ENCODE data around the gene BARD1. TPM values are rescaled to one million over a fixed set of nuclear protein-coding genes. Genes with fewer than 3 reads are reported as not detected.
A peak's percentile ranks its signal among the peaks of the same experiment; 100 is the strongest.

Gene BARD1
- total and polyA plus RNA-seq, 2 donors (not counting 1 experiment from before 2014, with no cell fraction given): 5.1 to 43.1 TPM

DNA sequence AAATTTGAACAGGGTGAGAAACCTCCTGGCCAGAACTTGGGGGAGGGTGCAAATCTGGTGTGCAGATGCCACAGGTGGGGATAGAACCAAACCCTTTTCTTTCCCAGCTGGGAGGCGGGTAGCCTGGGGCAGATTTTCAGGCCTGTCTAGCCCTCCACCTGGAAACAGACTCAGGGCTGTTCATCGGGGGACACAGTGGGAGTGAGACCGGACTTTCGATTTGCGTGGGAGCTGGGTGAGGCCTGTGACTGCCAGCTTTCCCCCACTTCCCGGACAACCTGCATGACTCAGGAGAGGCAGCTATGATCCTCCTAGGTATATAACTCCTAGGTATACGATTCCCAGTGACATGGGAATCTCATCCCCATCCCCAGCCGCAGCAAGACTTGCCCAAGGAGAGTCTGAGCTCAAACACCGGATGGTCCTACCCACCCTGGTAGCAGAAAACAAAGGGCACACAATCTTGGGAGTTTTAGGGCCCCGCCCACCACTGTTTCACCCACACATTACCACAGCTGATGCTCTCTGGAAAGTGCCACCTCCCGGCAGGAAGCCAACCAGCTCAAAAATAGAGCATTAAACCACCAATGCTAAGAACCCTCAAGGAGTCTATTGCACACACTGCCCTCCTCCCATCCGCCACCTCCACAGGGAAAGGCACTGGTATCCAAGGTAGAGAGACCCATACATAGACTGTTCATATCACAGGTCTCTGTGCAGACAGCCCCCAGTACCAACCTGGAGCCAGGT is 92.5 kb downstream of the BARD1 start:
- no peak overlapping the region for H3K27ac ChIP-seq (ENCODE audit: insufficient read depth, low read length)
- H3K4me1 ChIP-seq (ENCODE audit: control insufficient read depth, extremely low read depth, insufficient read depth, low read length): no peaks in the 10 kb centered on the region

DNA sequence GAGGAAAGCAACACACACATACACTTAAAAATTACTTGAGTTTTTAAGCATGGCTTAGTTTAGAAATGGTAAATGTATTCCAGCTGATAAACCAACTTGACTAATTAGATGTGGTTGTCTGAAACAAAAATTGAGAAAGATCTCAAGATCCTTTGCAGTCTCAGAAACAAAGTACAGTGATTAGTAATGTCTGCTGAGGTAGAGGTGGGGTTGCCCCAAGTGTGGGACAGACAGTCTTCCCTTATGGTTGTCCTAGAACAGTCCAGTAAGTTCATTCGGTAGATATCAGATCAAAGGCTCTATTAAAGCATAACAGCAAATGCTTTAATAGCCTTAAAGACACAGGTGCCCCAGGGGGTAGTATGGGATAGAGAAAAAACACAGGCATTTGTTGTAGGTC is 94.5 kb downstream of the BARD1 start:
- no peak overlapping the region for H3K27ac ChIP-seq (ENCODE audit: insufficient read depth, low read length)
- H3K36me3 ChIP-seq (ENCODE audit: control insufficient read depth, insufficient read depth, low read length): no peaks in the 10 kb centered on the region
- no peaks in the 10 kb centered on the region for H3K27me3 ChIP-seq (ENCODE audit: control insufficient read depth, insufficient read depth, low read length)
- no peaks in the 10 kb centered on the region for H4K20me1 ChIP-seq (ENCODE audit: control insufficient read depth, extremely low read depth, insufficient read depth, low read length)
- H3K9me3 ChIP-seq (ENCODE audit: control insufficient read depth, insufficient read depth, low read depth, low read length): no peaks in the 10 kb centered on the region
- H3K4me1 ChIP-seq (ENCODE audit: control insufficient read depth, extremely low read depth, insufficient read depth, low read length): no peaks in the 10 kb centered on the region
- H3K4me3 ChIP-seq (replicated peaks in 1 of 4; ENCODE audit: control extremely low read depth in 1 of 4, insufficient read depth in 1 of 4, low read depth in 3 of 4, low read length in 4 of 4): no peak overlapping the region
- no peaks in the 10 kb centered on the region for H3K79me2 ChIP-seq (ENCODE audit: control insufficient read depth, insufficient read depth, low read length)
- H3K4me2 ChIP-seq (ENCODE audit: extremely low read depth, insufficient read depth, low read length): no peak overlapping the region
- DNase-seq (ENCODE audit: low read depth in 2 of 2): no peak
- no peak overlapping the region for H2AFZ ChIP-seq (ENCODE audit: low read length)
- H3K9ac ChIP-seq (ENCODE audit: insufficient read depth, low read length): no peak overlapping the region
- TF ChIP-seq, protein P1, sequence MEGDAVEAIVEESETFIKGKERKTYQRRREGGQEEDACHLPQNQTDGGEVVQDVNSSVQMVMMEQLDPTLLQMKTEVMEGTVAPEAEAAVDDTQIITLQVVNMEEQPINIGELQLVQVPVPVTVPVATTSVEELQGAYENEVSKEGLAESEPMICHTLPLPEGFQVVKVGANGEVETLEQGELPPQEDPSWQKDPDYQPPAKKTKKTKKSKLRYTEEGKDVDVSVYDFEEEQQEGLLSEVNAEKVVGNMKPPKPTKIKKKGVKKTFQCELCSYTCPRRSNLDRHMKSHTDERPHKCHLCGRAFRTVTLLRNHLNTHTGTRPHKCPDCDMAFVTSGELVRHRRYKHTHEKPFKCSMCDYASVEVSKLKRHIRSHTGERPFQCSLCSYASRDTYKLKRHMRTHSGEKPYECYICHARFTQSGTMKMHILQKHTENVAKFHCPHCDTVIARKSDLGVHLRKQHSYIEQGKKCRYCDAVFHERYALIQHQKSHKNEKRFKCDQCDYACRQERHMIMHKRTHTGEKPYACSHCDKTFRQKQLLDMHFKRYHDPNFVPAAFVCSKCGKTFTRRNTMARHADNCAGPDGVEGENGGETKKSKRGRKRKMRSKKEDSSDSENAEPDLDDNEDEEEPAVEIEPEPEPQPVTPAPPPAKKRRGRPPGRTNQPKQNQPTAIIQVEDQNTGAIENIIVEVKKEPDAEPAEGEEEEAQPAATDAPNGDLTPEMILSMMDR (conservative IDR thresholded peaks at IDR 0.05 in 1 of 2, IDR thresholded peaks at IDR 0.05 in 1 of 2; ENCODE audit: low read depth in 1 of 2, low read length in 2 of 2): no peak
- TF ChIP-seq EZH2 (IDR thresholded peaks at IDR 0.05; ENCODE audit: low read length, missing control alignments): no peak

More for the DNA sequence above, 92.5 kb downstream of the BARD1 start:
- Histone ChIP-seq H3K4me3 (replicated peaks in 1 of 4; ENCODE audit: control extremely low read depth in 1 of 4, insufficient read depth in 1 of 4, low read depth in 3 of 4, low read length in 4 of 4) (no peak overlapping the region), H3K4me2 (ENCODE audit: extremely low read depth, insufficient read depth, low read length) (no peak overlapping the region), H4K20me1 (ENCODE audit: control insufficient read depth, extremely low read depth, insufficient read depth, low read length) (no peaks in the 10 kb centered on the region), H3K27me3 (ENCODE audit: control insufficient read depth, insufficient read depth, low read length) (no peaks in the 10 kb centered on the region), H3K9ac (ENCODE audit: insufficient read depth, low read length) (no peak overlapping the region), H2AFZ (ENCODE audit: low read length) (no peak overlapping the region), H3K36me3 (ENCODE audit: control insufficient read depth, insufficient read depth, low read length) (no peaks in the 10 kb centered on the region), H3K79me2 (ENCODE audit: control insufficient read depth, insufficient read depth, low read length) (no peaks in the 10 kb centered on the region), H3K9me3 (ENCODE audit: control insufficient read depth, insufficient read depth, low read depth, low read length) (no peaks in the 10 kb centered on the region)
- no peak for TF ChIP-seq EZH2 (IDR thresholded peaks at IDR 0.05; ENCODE audit: low read length, missing control alignments)
- TF ChIP-seq, protein P1 (conservative IDR thresholded peaks at IDR 0.05 in 1 of 2, IDR thresholded peaks at IDR 0.05 in 1 of 2; ENCODE audit: low read depth in 1 of 2, low read length in 2 of 2): no peak
- no peak for DNase-seq (ENCODE audit: low read depth in 2 of 2)

- peak in 1 of 2 donors; percentile 2 for DNase-seq (ENCODE audit: low read depth in 2 of 2)
- Histone ChIP-seq H3K9ac (ENCODE audit: insufficient read depth, low read length) (no peak overlapping the region), H3K4me1 (ENCODE audit: control insufficient read depth, extremely low read depth, insufficient read depth, low read length) (no peaks in the 10 kb centered on the region), H2AFZ (ENCODE audit: low read length) (no peak overlapping the region), H3K4me3 (replicated peaks in 1 of 4; ENCODE audit: control extremely low read depth in 1 of 4, insufficient read depth in 1 of 4, low read depth in 3 of 4, low read length in 4 of 4) (no peak overlapping the region), H3K4me2 (ENCODE audit: extremely low read depth, insufficient read depth, low read length) (no peak overlapping the region), H4K20me1 (ENCODE audit: control insufficient read depth, extremely low read depth, insufficient read depth, low read length) (no peaks in the 10 kb centered on the region), H3K9me3 (ENCODE audit: control insufficient read depth, insufficient read depth, low read depth, low read length) (no peaks in the 10 kb centered on the region), H3K79me2 (ENCODE audit: control insufficient read depth, insufficient read depth, low read length) (no peaks in the 10 kb centered on the region), H3K27me3 (ENCODE audit: control insufficient read depth, insufficient read depth, low read length) (no peaks in the 10 kb centered on the region), H3K27ac (ENCODE audit: insufficient read depth, low read length) (no peak overlapping the region), H3K36me3 (ENCODE audit: control insufficient read depth, insufficient read depth, low read length) (no peaks in the 10 kb centered on the region)
- TF ChIP-seq EZH2 (IDR thresholded peaks at IDR 0.05; ENCODE audit: low read length, missing control alignments): no peak
Observed at GRCh38 chr2:214713080-214713830, 96.2 kb downstream of the BARD1 start.

Data from fibroblast of lung (primary cell).